SK-N-SH (cell line): ENCODE results near the gene RNU6-9.

Source experiments
- CTCF ChIP-seq: fragments of 200-600 bp; sonication (generic); IDR thresholded peaks from 2 replicates; pipeline ENCODE4 v1.6.1; 2017; ENCODE audit warnings: antibody characterized with exemption, mild to moderate bottlenecking, moderate library complexity
- FOXJ3 ChIP-seq: sonication (generic); formaldehyde crosslinking; IDR thresholded peaks from 2 replicates; pipeline ENCODE4 v1.5.1; 2020; ENCODE audit warnings: mild to moderate bottlenecking, missing genetic modification reagents
- POLR2AphosphoS5 ChIP-seq: IDR thresholded peaks from 2 replicates; pipeline ENCODE4 v1.6.1; 2012; ENCODE audit warnings: low read depth, low read length

- no peak for TF ChIP-seq FOXJ3 (CRISPR knock-in tag)
- no peak for TF ChIP-seq CTCF
- TF ChIP-seq POLR2AphosphoS5 = no peak
Observed at GRCh38 chr19:861141-861755, 32.0 kb upstream of the RNU6-9 start.
